Activated CD4-positive, alpha-beta T cell treated with anti-CD3 and anti-CD28 coated beads, Interleukin-10, Interleukin-2, amounts not matched to agents 100 ng/mL and 50 ng/mL, durations not matched to agents 16 hours and 8 hours (primary cell): ENCODE measurements around the gene ADCY2.

ENCODE experiments used
- DNase-seq: peaks from one replicate; pipeline ENCODE4 v3.0.0-alpha.2; 2020

The ADCY2 gene

DNA sequence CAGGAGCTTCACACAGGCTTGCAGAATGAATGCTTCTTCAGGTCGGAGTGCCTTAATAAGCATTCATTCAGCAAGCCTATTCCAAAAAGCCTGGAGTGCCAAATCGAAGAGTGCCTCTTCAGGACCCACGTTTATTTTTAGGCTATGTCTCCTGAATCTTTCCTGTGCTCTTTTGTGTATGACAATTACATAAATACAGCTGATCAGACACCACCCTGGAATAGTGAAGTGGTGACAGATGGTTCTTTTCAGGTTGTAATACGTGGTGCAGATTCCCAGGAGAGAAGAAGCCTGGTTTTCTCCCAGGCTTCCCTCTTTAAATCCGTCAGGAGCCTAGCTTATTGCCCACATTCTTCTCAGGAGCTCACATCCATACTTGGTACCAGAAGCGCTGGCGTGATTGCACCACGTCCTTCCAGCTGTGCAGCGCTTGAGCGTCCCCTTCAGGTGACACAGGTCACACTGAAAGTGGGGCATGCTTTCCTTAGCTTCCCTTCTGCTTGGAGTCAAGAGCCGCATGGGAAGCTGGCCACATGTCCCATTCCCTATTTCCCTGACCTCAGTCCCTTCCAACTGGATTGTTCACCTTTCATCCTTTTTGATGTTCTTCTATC, 123.1 kb downstream of the ADCY2 start:
- no peak for DNase-seq

DNA sequence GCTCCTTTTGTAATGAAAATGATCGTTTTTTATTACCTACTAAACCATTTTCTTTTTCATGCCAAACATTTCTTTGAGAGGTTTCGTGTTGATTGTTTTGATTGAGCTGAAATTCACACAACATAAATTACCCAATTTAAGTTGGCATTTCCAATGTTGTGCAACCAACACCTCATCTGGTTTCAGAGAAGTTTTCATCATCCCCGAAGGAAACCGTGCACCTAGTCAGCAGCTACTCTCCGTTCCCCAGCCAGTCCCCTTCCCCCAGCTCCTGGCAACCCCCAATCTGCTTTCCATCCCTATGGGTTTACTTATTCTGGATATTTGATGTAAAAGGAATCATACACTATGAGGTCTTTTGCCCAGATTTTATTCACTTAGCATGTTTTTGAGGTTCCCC, 123.6 kb downstream of the ADCY2 start:
- DNase-seq: no peak

DNA sequence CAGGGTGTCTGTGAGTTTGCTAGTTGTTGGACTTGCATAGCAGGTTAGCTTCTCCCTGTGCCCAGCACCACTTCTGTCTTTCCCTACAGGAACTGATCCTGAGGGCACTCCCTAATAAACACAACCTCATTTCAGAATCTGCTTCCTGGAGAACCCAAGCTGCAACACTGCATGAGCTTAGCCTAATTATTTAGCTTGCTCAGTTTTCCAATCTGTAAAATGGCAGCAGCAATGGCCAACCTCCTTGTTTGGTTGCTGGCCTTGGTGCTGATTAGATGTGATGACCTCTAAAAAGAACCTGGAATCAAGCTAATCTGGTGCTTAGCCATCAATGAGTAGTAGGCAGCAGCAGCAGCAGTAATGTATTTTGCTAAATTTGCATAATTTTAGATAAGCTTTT, 133.9 kb downstream of the ADCY2 start:
- DNase-seq: no peak

DNA sequence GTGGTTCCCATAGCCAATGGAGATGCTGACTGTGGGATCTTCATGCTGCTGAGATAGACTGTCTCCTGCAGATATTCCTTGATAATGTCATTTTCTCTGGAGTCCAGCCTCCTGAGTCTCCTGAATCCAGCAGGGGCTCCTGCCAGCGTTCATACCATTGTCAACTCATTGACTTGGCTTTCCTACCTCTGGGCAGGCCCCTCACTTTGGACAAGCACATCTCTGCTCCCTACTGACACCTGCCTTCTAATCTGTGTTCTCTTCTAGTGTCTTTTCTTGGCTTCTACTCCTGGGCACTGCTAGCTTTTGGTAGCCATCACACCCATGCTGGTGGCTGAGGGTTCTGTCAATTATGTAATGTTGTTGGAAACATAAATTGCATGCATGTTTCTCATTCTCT, 138.0 kb downstream of the ADCY2 start:
- DNase-seq: no peak

DNA sequence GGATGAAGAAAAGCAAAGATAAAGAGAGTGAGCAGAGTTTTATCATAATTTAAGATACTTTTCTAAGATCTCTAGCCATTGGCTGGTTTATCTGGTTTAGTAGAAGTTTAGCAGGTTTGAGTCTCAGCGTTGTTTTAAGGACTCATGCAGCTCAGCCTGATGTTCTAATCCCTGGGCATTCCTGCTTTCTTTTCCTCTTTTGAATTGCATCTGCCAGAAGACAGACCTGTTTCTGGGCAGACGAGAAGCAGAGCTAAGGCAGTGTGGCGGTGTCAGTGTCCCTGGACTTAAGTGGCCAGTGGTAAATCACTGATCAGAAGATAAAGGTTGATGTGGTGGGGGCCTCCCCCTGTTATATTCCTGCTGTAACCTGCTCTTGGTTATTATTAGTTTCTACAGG, 138.6 kb downstream of the ADCY2 start:
- no peak for DNase-seq

DNA sequence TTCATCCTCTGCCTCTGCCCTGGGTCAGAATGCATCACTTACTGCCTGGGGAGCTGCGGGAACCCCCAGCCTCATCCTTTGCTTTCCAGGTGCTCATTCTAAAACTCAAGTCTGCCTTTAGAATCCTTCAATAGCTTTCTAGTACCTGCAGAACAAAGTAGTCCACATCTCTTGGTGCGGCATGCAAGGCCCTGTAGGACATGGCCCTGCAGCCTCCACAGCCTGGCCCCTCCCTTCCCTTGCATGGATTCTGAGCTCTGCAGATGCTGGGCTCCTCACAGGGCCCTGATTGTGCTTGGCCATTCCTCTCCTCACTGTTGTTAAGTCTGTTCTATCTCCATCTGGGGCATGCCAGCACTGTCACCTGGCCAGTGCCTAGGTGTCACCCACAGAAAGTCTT, 141.6 kb downstream of the ADCY2 start:
- DNase-seq: no peak

DNA sequence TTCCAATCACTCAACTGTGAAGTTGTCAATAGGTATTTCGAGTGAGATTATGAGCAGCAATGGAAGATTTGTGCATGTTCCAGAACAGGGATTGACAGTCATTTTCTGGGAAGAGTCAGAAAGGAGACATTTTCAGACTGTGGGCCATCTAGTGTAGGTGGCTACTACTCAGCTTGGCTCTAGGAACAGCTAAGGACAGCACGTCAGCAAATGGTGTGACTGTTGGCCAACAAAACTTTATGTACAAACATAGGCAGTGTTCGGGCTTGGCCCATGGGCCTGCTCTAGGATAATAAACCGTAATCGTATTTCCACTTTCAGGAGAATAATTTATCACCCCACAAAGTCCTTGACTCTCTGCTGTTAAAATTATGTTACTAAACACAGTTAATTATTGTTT, 143.6 kb downstream of the ADCY2 start:
- no peak for DNase-seq

DNA sequence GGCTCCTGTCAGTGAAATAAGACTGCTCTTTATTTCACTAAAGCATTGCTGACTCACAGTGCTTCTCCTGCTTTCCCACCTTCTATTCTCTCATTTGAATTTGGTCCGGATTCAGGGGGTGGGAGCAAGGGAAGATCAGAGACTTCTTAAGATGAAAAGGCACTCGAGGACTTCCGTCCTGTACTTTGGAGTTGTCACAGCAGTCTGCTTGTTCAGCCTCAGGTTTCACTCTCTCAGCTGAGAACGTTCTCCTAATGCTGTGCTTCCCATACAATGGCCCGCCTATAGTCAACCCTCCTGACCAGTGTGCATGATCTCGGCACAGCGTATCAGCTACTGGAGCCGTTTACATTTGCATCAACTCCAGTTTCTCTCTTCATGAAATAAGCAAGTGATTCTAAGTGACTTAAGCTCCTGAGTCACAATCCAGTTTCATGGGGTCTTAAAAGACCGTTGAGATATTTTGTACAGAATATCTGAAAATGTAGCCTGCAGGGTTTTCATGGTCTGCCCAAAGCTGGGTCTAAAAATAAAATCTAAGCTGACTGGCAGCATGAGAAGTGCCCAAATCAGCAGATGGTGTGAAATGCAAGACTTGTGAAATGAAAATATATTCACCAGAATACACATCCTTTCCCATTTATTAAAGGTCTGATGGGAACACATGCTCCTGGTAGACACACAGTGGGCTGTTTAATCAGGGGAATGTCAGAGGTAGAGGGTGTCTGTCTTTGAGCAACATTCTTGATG, 145.0 kb downstream of the ADCY2 start:
- no peak for DNase-seq

DNA sequence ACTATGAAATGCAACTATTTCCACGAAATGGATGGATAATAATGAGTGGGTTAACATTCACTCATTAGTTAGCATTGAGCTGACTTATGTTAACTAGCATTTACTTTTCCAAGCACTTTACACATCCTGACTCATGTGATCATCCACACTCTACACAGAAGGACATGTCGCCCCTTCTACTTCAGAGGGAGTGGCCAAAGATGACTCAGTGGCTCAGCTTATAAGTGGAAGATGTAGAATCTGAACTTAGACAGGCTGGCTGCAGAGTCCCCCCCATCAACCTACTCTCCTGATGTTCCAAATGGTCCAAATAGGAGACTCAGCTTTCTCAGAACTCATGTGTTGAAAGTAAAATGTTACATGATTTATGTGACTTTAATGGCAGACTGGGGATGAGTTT, 146.0 kb downstream of the ADCY2 start:
- DNase-seq: no peak

DNA sequence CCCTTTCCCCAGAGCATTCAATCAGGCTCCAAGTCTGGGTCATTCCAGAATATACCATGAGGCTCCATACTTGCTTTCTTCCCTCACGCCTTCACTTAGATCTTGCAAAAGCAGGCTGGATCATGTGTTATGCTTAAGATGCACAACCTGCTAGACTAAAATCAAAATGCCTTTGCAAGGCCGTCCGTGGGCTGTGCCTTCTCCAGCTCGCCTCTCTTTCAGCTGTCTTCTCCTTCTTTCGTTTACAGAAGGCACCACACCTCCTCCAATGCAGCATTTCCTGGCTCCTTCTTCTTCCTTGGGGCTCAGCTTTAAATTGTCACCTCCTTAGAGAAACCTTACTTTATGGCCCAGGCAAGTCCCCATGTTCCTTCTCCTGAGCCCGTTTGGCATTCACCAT, 150.6 kb downstream of the ADCY2 start:
- DNase-seq: no peak

DNA sequence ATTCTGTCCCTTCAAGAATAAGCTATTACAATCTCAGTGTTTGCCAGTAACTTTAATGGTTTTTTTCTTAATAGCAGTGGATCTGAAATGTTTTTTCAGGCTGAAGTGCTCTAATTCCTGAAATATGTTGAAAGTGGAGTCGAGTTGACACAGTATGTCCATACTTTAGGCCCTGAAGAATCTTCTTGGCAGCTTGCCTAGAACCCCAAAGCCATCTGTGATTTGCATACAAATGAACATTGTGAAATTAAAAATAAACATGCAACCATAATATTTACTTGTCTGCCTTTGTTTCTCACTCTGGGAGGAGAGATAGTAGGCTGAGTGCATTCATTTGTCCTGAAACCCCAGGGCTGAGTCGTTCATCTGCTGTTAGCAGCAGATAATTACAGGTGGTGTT, 152.7 kb downstream of the ADCY2 start:
- DNase-seq: no peak

DNA sequence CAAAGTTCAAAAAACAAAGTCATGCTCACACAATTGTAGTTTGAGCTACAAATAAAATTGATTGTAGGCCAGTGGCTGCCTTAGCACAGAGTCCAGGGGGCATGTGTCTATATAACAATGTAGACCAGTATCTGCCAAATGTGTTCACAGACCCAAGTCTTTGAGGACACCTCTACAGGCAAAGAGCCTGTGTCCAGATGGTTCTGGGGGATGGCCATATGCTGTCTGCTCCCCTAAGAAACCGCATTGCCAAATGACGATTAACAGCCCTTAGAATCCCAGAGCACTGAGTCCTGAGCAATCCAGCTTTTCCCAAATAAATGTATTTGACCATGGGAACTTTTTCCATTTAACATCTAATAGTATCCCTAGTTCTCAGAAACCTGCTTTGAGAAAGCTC, 169.6 kb downstream of the ADCY2 start:
- DNase-seq: no peak

DNA sequence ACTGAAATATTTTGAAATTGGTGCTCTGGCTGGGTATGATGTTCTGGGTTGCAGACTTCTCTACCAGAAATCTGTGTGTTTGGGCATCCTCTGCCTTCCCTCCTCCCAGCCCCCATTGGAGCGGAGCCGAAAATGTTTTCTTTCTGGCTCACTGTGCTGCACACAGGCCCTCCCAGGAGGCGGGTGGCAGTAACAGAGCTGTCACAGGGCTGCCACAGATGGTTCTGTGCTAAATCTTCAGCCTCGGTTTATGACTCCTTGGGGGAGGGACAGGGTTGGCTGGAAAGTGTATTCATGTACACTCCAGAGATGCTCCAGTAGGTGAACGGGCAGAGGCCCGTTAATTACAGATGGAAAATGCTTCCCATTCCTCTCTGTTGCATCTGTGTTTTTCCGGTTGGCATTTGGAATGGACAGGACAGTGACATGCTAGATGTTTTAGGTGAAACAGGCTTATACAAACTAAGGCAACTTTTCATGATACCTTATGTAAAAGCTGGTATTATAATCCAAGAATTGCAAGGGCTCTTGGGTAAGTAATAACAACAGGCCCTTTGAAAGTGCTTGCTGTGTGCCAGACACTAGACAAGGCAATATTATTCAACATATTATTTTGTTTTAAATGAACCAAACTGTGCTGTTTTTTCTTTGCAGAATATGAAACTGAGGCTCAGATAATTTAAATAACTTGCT, 180.2 kb downstream of the ADCY2 start:
- no peak for DNase-seq

DNA sequence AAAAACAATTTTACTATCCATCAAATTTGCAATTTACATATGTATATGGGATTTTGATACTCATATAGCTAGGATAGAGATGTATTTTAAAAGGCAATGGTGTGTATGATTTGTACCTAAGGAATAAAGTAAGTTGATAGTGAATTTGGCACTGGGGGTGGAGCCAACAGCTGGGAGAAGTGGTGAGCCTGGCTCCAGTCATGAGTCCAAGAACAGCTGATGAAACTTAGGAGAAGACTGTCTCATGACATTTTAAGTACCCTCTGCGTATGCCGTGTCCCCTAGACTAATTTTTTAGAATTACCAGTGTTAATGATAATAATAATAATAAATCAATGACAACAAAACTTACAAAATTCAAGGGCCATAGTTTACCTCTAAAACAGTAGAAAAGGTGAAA, 181.4 kb downstream of the ADCY2 start:
- DNase-seq: no peak

DNA sequence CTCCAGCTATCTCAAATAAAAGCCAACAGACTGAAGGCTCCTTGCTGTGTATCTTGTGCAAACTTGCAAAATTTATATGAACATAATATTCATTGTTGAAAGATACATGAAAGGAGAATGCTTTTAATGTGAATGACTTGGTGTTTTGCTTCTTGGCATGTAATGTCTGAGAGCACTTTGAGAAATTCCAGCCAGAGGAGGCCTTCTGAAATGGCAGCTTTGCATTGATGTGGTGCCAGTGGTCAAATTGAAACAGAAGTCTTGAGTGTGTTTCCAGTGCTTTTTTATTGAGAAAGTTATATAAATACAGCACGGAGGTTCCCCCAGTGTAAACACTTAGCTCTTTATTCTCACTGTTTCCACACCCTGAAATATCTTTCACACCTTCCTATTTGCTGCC, 182.1 kb downstream of the ADCY2 start:
- DNase-seq: no peak

DNA sequence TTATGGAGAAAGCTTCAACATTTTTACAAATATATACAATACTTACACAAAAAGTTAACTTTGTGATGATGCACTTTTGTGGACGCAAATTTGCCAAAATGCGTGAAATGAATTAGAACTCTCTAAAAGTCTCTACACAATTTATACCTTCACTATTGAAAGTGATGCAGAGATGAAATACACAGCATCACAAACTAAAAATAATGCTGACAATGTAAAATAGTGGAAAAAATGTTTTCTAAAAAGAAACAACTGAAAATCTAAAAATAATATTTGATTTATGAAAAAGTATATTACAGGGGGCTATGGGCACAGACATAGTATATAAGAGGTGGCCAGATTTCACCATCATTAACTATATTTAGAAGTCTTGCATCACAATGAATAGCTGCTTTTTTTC, 188.8 kb downstream of the ADCY2 start:
- DNase-seq: no peak

DNA sequence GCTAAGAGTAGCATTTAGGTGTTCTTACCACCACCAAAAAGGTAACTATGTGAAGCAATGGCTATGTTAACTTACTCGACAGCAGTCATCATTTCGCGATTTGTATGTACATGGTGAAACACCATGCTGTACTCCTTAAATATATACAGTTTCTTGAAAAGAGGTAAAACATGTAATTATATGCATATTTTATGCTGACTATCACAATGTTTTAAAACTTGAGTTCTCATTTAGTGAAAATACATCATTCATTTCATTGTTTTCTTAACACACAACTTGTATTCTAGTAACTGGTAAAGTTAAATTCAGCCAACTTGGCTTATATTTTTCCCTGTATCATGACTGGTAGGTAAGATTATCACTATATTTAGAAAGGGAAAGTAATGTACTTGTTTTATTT, 189.9 kb downstream of the ADCY2 start:
- DNase-seq: no peak

DNA sequence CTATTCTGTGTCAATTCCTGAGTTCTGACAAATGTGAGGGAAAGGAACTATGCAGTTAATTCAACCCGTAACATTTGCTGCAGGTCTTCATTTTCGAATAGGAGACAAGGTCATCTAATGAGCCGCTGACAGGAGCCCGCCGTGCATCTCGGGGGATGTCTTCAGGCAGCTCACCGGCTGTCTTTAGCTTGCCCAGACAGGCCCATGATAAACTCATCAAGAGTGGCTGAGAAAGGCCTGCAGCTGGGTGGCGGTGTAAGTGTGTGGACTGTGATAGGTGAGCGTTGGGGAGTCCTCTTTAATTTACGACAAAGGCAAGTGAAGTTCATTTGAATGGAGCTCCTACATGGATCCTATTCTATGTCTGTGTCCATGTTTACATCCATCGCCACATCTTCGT, 190.5 kb downstream of the ADCY2 start:
- DNase-seq: no peak

DNA sequence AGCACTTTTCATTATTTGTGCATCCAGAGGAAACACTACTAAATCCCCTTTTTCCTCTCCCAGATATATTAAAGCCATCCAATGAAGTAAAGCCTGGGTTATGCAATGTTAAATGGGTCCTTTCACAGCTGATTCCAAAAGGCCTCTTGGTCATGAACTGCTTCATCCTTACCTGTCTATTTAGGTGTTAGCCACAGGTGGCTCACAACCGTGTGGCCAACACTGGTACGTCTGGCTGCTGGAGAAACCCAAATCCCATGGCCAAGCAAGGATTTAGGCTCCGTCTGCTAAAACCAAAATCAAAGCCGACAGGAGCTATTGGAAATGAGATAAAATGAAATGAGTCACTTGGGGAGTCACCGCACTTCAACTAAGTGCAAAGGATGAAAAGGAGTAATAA, 193.9 kb downstream of the ADCY2 start:
- DNase-seq: no peak

DNA sequence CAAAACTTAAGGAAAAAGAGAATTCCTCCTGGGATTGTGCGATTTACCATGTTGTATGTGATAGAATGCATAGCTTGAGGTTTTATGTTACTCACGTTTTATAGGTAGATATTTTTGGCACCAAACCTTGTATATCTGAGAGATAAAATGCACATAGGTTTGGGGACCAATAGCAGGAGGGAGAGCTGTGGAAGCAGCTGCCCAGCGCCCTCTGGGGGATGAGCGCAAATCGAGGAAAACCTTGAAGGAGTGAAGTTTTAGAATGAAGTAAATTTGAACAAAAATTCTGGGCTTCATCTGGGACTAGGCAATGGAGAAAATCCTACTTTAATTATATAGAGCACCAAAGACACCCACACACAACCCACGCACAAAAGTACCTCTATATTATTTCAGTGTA, 197.0 kb downstream of the ADCY2 start:
- DNase-seq: no peak

DNA sequence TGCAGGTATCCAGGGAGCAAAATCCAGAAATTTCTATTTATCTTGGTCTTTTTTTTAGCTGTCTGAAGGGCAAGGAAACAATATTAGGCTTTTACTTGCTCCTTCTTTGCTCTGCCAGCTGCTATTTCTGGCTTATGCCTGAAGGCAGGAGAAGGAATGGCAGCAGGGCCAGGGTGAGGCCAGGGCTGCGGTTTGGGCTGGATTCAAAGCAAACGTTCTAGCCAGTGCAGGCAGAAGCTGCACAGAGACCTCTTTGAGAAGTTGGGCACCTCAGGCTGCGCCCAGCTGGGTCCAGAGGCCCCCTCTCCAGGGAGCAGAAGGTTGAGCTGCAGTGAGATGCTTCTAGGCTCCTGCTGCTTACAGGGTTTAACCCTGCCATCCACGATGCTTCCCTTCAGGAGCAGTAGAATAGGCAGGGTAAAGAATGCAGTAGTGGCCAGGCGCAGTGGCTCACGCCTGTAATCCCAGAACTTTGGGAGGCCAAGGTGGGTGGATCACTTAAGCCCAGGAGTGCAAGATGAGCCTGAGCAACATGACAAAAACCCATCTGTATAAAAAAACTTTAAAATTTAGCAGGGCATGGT, 201.2 kb downstream of the ADCY2 start:
- no peak for DNase-seq

DNA sequence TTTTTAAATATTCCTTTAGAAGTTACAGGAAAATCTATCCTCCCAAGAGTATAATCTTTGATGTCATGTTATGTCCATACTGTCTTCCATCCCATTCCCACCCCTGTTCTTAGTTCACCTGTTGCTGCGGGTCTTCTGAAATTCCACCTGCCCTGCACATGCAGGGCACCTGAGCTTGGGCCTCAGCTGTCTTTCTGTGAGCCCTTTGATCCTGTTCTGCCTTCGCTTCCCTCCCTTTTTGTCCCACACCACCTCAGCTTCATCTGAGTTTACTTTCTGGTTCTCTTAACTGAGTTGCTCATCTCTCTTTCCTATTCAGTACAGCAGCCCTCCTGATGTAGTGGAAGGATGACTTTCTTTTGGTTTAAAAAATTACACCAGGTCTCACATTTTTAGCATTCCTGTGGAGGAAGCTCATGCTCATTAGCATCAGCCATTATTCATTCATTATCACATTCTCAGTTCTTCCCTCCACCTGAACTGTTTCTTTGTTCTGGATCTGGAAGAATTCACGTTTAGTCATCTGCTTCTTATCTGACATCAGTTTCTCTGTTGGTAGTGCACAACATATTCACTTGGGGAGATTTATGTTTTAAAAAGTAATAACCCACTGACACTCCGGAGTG, 211.0 kb downstream of the ADCY2 start:
- DNase-seq: no peak

DNA sequence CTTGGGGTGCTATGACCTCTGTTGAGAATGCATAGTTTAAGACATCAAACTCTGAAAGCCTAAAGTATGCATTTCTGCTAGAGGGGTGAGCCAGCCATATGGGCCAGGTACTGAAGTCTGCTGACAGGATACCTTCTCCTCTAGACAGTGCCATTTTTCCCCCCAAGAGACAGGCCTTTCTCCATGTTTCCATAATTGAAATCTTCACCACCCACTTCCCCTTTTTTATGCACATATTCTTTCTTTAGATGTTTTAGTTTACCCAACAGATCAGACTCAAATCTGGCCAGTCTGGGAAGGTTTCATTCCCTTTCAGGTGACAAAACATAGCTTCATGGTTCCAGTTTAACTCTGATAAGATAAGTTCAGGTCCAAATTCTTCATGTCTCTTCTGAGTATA, 212.8 kb downstream of the ADCY2 start:
- DNase-seq: no peak

DNA sequence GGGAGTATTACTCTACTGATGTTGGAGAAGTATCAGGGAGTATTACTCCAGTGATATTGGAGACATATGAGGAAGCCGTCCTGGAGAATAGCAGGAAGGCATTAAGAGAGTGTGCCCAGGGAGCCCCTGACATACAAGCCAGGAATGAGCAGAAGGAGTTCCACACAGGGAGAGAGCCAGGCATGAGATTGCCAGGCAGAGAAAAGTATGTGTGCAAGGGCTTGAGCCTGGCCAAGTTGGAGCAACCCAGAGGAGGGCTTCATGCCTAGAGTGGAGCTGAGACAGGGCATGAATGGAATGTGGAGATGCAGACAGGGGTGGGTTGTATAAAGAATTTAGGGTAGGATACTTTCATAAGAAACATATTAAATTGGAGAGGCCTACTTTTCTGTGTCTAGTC, 213.8 kb downstream of the ADCY2 start:
- DNase-seq: no peak
